Mesenchymal stem cell (in vitro differentiated cells and primary cell): ENCODE results near the gene EMP3.
"Not testable (repeated sequence)": the region's sequence is repeated elsewhere in the genome, so short reads cannot be mapped to it uniquely, and the experiment has no call there.

Source experiments
- DNase-seq: peaks from one replicate; pipeline ENCODE4 v3.0.0-alpha.2; 2013
- H2AFZ ChIP-seq: one replicate; pipeline ENCODE4 v1.6.1; 2013; ENCODE audit warnings: low read depth, mild to moderate bottlenecking, control low read depth, inconsistent platforms, low read length, moderate library complexity
- H2AK5ac ChIP-seq: 2 replicates; pipeline ENCODE4 v1.6.1; 2013; ENCODE audit warnings: low read length, moderate library complexity, mild to moderate bottlenecking, inconsistent platforms; ENCODE audit not compliant: severe bottlenecking
- H2BK120ac ChIP-seq: one replicate; pipeline ENCODE4 v1.6.1; 2013; ENCODE audit warnings: low read depth, mild to moderate bottlenecking, inconsistent platforms, low read length, moderate library complexity
- H2BK12ac ChIP-seq, 2 experiments: one replicate each; pipeline ENCODE4 v1.6.1; 2013; ENCODE audit warnings: inconsistent platforms in 2 of 2, low read length in 2 of 2, mild to moderate bottlenecking in 2 of 2, moderate library complexity in 2 of 2, control low read depth in 1 of 2
- H2BK15ac ChIP-seq: one replicate; pipeline ENCODE4 v1.6.1; 2013; ENCODE audit warnings: mild to moderate bottlenecking, low read depth, inconsistent platforms; ENCODE audit not compliant: poor library complexity, severe bottlenecking
- H2BK5ac ChIP-seq: 2 replicates; pipeline ENCODE4 v1.6.1; 2013; ENCODE audit warnings: low read depth, mild to moderate bottlenecking, low read length, control low read depth, inconsistent platforms; ENCODE audit not compliant: poor library complexity, severe bottlenecking
- H3K14ac ChIP-seq, 2 experiments: one replicate each; pipeline ENCODE4 v1.6.1; 2013; ENCODE audit warnings: inconsistent platforms in 2 of 2, low read length in 2 of 2, control low read depth in 1 of 2, mild to moderate bottlenecking in 1 of 2, moderate library complexity in 1 of 2
- H3K18ac ChIP-seq, 2 experiments: one replicate each; pipeline ENCODE4 v1.6.1; 2013; ENCODE audit warnings: inconsistent platforms in 2 of 2, low read length in 2 of 2, control low read depth in 1 of 2, low read depth in 1 of 2, mild to moderate bottlenecking in 1 of 2
- H3K23ac ChIP-seq, 2 experiments: one replicate each; pipeline ENCODE4 v1.6.1; 2013; ENCODE audit warnings: inconsistent platforms in 2 of 2, low read length in 2 of 2, mild to moderate bottlenecking in 2 of 2, moderate library complexity in 2 of 2, control low read depth in 1 of 2
- H3K27ac ChIP-seq: 2 replicates; pipeline ENCODE4 v1.5.1; 2013; ENCODE audit warnings: mild to moderate bottlenecking, moderate library complexity, low read length, control low read depth, inconsistent platforms; ENCODE audit not compliant: poor library complexity, severe bottlenecking
- H3K27me3 ChIP-seq, 2 experiments: 2 replicates each; pipeline versions ENCODE4 v1.6.1 to v1.7.0; 2013; ENCODE audit warnings: low read length in 2 of 2, mild to moderate bottlenecking in 2 of 2, moderate library complexity in 2 of 2, control low read depth in 1 of 2, inconsistent platforms in 1 of 2; ENCODE audit not compliant: control insufficient read depth in 1 of 2, insufficient read depth in 1 of 2
- H3K36me3 ChIP-seq, 2 experiments: 2 replicates each; pipeline versions ENCODE4 v1.6.1 to v1.7.0; 2013; ENCODE audit warnings: low read length in 2 of 2, control low read depth in 1 of 2, inconsistent platforms in 1 of 2, low read depth in 1 of 2, mild to moderate bottlenecking in 1 of 2; ENCODE audit not compliant: insufficient read depth in 2 of 2, control insufficient read depth in 1 of 2
- H3K4ac ChIP-seq, 2 experiments: one replicate each; pipeline ENCODE4 v1.6.1; 2013; ENCODE audit warnings: inconsistent platforms in 2 of 2, low read length in 2 of 2, mild to moderate bottlenecking in 2 of 2, moderate library complexity in 2 of 2, control low read depth in 1 of 2, low read depth in 1 of 2
- H3K4me1 ChIP-seq: 2 replicates; pipeline ENCODE4 v1.6.1; 2013; ENCODE audit warnings: low read depth, low read length, control low read depth; ENCODE audit not compliant: control insufficient read depth, insufficient read depth
- H3K4me2 ChIP-seq: 2 replicates; pipeline ENCODE4 v1.6.1; 2013; ENCODE audit warnings: low read length, mild to moderate bottlenecking, inconsistent platforms; ENCODE audit not compliant: poor library complexity, severe bottlenecking
- H3K4me3 ChIP-seq, 2 experiments: 2 replicates each; pipeline versions ENCODE4 v1.5.1 to v1.7.0; 2013; ENCODE audit warnings: low read length in 2 of 2, mild to moderate bottlenecking in 2 of 2, control low read depth in 1 of 2, low read depth in 1 of 2; ENCODE audit not compliant: insufficient read depth in 1 of 2
- H3K79me1 ChIP-seq: replicated peaks from 2 replicates; pipeline ENCODE4 v1.6.1; 2013; ENCODE audit warnings: mild to moderate bottlenecking, control low read depth, low read length, inconsistent platforms; ENCODE audit not compliant: poor library complexity, severe bottlenecking
- H3K9ac ChIP-seq: 2 replicates; pipeline ENCODE4 v1.7.0; 2013; ENCODE audit warnings: mild to moderate bottlenecking, low read length, moderate library complexity
- H3K9me3 ChIP-seq: 2 replicates; pipeline ENCODE4 v1.7.0; 2013; ENCODE audit warnings: mild to moderate bottlenecking, low read length; ENCODE audit not compliant: control insufficient read depth
- H4K8ac ChIP-seq: one replicate; pipeline ENCODE4 v1.6.1; 2013; ENCODE audit warnings: inconsistent platforms, mild to moderate bottlenecking, low read length, moderate library complexity
- H4K91ac ChIP-seq: one replicate; pipeline ENCODE4 v1.6.1; 2013; ENCODE audit warnings: mild to moderate bottlenecking, low read length, inconsistent platforms
- WGBS: methylation state at CpG from one replicate; pipeline ENCODE4 v1.1.7; 2013; ENCODE audit warnings: mixed read lengths; 5-methylcytosine and 5-hydroxymethylcytosine counted together

Gene EMP3

DNA sequence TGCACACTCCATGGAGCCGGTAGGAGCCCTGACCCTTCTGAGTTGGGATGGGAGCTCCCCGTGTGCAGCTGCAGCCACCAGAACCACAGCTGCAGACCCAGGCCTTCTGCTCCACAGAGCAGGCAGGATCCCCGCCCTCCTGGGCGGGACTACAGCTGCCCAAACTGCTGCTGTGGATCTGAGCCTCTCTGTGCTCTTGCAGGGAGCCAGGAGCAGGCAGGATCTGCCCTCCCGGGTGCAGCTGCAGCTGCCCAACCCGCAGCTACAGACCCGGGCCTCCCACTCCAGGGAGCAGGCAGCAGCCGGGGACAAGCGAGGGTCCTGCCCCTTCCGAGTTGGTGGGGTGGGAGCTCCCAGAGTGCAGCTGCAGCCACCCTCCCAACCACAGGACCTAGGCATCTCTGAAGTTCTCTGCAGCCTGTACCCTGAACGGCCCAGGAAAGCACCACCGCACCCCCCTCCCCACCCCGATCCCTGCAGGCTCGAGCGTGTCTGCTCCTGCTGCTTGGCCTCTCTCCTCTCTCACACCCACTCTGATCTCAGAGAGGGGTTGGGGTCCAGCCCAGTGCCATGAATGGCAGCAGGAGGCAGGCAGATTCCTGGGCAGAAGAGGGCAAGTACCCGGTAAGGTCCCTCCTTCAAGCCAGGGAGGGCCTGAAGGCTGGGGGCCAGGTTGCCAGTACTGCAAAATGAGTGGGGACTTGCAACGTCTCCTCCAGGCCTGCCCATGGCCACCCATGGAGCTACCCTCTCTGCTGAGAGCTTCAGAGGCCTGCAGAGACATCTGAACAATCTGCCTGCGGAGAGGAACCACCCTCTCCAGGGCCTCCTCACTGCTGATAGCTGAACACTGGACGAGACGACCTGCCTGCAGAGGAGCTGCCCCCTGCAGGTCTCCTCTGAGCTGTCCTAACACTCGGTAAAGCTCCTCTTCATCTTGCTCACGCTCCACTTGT lies 16.4 kb upstream of the EMP3 start:
- no peak overlapping the region for H2AFZ ChIP-seq
- no peak overlapping the region for H2BK15ac ChIP-seq
- no peak overlapping the region for H3K4ac ChIP-seq
- no peak overlapping the region for H3K23ac ChIP-seq
- H3K14ac ChIP-seq: no peak overlapping the region
- peaks cover 5 to 21% of the 10 kb centered on the region in 2 experiments for H3K27me3 ChIP-seq
- H3K4me2 ChIP-seq: no peak overlapping the region
- H3K4me1 ChIP-seq: peaks cover 13% of the 10 kb centered on the region
- no peaks in the 10 kb centered on the region for H3K9me3 ChIP-seq
- no peak overlapping the region for H3K4me3 ChIP-seq
- DNase-seq: peak; percentile 33
- H2AK5ac ChIP-seq: no peak overlapping the region
- no peaks in the 10 kb centered on the region for H3K36me3 ChIP-seq
- H4K91ac ChIP-seq: peak overlapping the region; percentile 37
- WGBS: 62% methylated on average over 22 of the region's 22 CpGs
- no peaks in the 10 kb centered on the region for H3K79me1 ChIP-seq
- H4K8ac ChIP-seq: peak overlapping the region; percentile 62
- H2BK12ac ChIP-seq: peak overlapping the region in 1 of 2 experiments; percentile 38
- no peak overlapping the region for H2BK5ac ChIP-seq
- peak overlapping the region; percentile 29 to 32 for H3K18ac ChIP-seq
- H2BK120ac ChIP-seq: no peak overlapping the region
- H3K9ac ChIP-seq: no peak overlapping the region
- H3K27ac ChIP-seq: peak overlapping the region; percentile 59

GRCh38 chr19:48309731-48310130 lies 15.6 kb upstream of the EMP3 start:
- not testable (repeated sequence) for H4K91ac ChIP-seq, H4K8ac ChIP-seq, H3K18ac ChIP-seq, H2BK15ac ChIP-seq, H3K27ac ChIP-seq, H3K4ac ChIP-seq, H3K36me3 ChIP-seq, H2BK120ac ChIP-seq, H3K14ac ChIP-seq, H2AFZ ChIP-seq, H3K23ac ChIP-seq, H3K9me3 ChIP-seq, H2BK12ac ChIP-seq, H3K4me2 ChIP-seq, H3K4me3 ChIP-seq, DNase-seq, H2AK5ac ChIP-seq, H2BK5ac ChIP-seq, H3K9ac ChIP-seq, H3K79me1 ChIP-seq
- peaks cover 13% of the 10 kb centered on the region for H3K4me1 ChIP-seq
- 80% methylated on average over 4 of the region's 5 CpGs for WGBS
- peaks cover 4 to 15% of the 10 kb centered on the region in 2 experiments for H3K27me3 ChIP-seq

GRCh38 chr19:48310227-48310626 lies 15.1 kb upstream of the EMP3 start:
- H3K27me3 ChIP-seq: peaks cover 0 to 10% of the 10 kb centered on the region in 2 experiments
- no peak overlapping the region for H3K4me2 ChIP-seq
- H2BK5ac ChIP-seq: no peak overlapping the region
- no peak overlapping the region for H2BK12ac ChIP-seq
- H4K91ac ChIP-seq: no peak overlapping the region
- no peak overlapping the region for H3K18ac ChIP-seq
- H3K27ac ChIP-seq: no peak overlapping the region
- DNase-seq: peak; percentile 55
- H3K4me3 ChIP-seq: no peak overlapping the region
- 57% methylated on average over 5 of the region's 7 CpGs for WGBS
- no peaks in the 10 kb centered on the region for H3K36me3 ChIP-seq
- H3K14ac ChIP-seq: no peak overlapping the region
- no peak overlapping the region for H3K4ac ChIP-seq
- no peak overlapping the region for H2BK120ac ChIP-seq
- peak overlapping the region; percentile 67 for H2AK5ac ChIP-seq
- H3K4me1 ChIP-seq: peaks cover 13% of the 10 kb centered on the region
- H3K9me3 ChIP-seq: no peaks in the 10 kb centered on the region
- H2AFZ ChIP-seq: no peak overlapping the region
- H4K8ac ChIP-seq: no peak overlapping the region
- no peak overlapping the region for H3K9ac ChIP-seq
- H2BK15ac ChIP-seq: no peak overlapping the region
- no peak overlapping the region for H3K23ac ChIP-seq
- no peaks in the 10 kb centered on the region for H3K79me1 ChIP-seq

GRCh38 chr19:48311384-48311783 lies 14.0 kb upstream of the EMP3 start:
- peaks cover 13% of the 10 kb centered on the region for H3K4me1 ChIP-seq
- no peak overlapping the region for H3K18ac ChIP-seq
- no peak overlapping the region for H2AFZ ChIP-seq
- no peak overlapping the region for H3K9ac ChIP-seq
- H2BK5ac ChIP-seq: no peak overlapping the region
- H2AK5ac ChIP-seq: no peak overlapping the region
- H3K27ac ChIP-seq: no peak overlapping the region
- no peak overlapping the region for H3K4ac ChIP-seq
- H3K23ac ChIP-seq: no peak overlapping the region
- DNase-seq: no peak
- H2BK120ac ChIP-seq: no peak overlapping the region
- H3K4me3 ChIP-seq: no peak overlapping the region
- WGBS: 93% methylated on average over 11 of the region's 11 CpGs
- H3K14ac ChIP-seq: no peak overlapping the region
- no peaks in the 10 kb centered on the region for H3K36me3 ChIP-seq
- H2BK15ac ChIP-seq: no peak overlapping the region
- H3K4me2 ChIP-seq: no peak overlapping the region
- no peaks in the 10 kb centered on the region for H3K9me3 ChIP-seq
- peaks cover 0 to 10% of the 10 kb centered on the region in 2 experiments for H3K27me3 ChIP-seq
- no peaks in the 10 kb centered on the region for H3K79me1 ChIP-seq
- H2BK12ac ChIP-seq: peak overlapping the region in 1 of 2 experiments; percentile 24
- H4K91ac ChIP-seq: no peak overlapping the region
- H4K8ac ChIP-seq: no peak overlapping the region
